Prostate gland (tissue), 2 donors: ENCODE results near the gene NUDT11.
"Not testable (repeated sequence)": the region's sequence is repeated elsewhere in the genome, so short reads cannot be mapped to it uniquely, and the experiment has no call there.

Source experiments
- POLR2A ChIP-seq: fragments of 450-650 bp; IDR thresholded peaks from one replicate; pipeline ENCODE4 v1.6.1; 2016; ENCODE audit warnings: antibody characterized with exemption, mild to moderate bottlenecking
- TF ChIP-seq, protein P1 (sequence below), 4 experiments: fragments of 200-600 bp in 2 of 4; fragments of 450-650 bp in 2 of 4; sonication (generic) in 2 of 4; IDR thresholded peaks; 1 replicate in 3 of 4; 2 replicates in 1 of 4; pipeline ENCODE4 v1.5.1; 2016 to 2019; ENCODE audit warnings: antibody characterized with exemption in 4 of 4, mild to moderate bottlenecking in 2 of 4, moderate library complexity in 2 of 4

DNA sequence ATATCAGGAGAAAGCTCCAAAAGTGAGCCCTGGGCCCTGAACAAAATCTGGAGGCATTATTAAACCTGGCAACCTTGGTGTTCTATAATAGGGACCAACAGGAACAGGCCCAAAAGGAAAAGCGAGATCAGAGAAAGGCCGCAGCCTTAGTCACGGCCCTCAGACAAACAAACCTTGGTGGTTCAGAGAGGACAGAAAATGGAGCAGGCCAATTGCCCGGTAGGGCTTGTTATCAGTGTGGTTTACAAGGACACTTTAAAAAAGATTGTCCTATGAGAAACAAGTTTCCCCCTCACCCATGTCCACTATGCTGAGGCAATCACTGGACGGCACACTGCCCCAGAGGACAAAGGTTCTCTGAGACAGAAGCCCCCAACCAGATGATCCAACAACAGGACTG lies 14.0 kb downstream of the NUDT11 start:
- TF ChIP-seq, protein P1, sequence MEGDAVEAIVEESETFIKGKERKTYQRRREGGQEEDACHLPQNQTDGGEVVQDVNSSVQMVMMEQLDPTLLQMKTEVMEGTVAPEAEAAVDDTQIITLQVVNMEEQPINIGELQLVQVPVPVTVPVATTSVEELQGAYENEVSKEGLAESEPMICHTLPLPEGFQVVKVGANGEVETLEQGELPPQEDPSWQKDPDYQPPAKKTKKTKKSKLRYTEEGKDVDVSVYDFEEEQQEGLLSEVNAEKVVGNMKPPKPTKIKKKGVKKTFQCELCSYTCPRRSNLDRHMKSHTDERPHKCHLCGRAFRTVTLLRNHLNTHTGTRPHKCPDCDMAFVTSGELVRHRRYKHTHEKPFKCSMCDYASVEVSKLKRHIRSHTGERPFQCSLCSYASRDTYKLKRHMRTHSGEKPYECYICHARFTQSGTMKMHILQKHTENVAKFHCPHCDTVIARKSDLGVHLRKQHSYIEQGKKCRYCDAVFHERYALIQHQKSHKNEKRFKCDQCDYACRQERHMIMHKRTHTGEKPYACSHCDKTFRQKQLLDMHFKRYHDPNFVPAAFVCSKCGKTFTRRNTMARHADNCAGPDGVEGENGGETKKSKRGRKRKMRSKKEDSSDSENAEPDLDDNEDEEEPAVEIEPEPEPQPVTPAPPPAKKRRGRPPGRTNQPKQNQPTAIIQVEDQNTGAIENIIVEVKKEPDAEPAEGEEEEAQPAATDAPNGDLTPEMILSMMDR (IDR thresholded peaks at IDR 0.05), result not testable (repeated sequence)
- not testable (repeated sequence) for TF ChIP-seq POLR2A
